IPS-15b (cell line): ENCODE measurements around the gene KIAA1549.

Source experiments
- H3K27me3 ChIP-seq: one replicate; pipeline ENCODE4 v1.6.1; 2013; ENCODE audit warnings: low read length; ENCODE audit not compliant: control insufficient read depth, insufficient read depth
- H3K36me3 ChIP-seq: one replicate; pipeline ENCODE4 v1.6.1; 2013; ENCODE audit warnings: low read length; ENCODE audit not compliant: control insufficient read depth, insufficient read depth
- H3K4me1 ChIP-seq: one replicate; pipeline ENCODE4 v1.6.1; 2013; ENCODE audit warnings: mild to moderate bottlenecking, low read length; ENCODE audit not compliant: control insufficient read depth, insufficient read depth
- H3K4me3 ChIP-seq: one replicate; pipeline ENCODE4 v1.5.1; 2013; ENCODE audit warnings: low read depth, low read length
- H3K9ac ChIP-seq: one replicate; pipeline ENCODE4 v1.6.1; 2013; ENCODE audit warnings: low read depth, mild to moderate bottlenecking, low read length
- H3K9me3 ChIP-seq: one replicate; pipeline ENCODE4 v1.6.1; 2013; ENCODE audit warnings: mild to moderate bottlenecking, low read length; ENCODE audit not compliant: control insufficient read depth, insufficient read depth

KIAA1549 gene

GRCh38 chr7:138917771-138918170 lies 63.4 kb downstream of the KIAA1549 start:
- no peaks in the 10 kb centered on the region for H3K4me1 ChIP-seq
- no peak overlapping the region for H3K4me3 ChIP-seq
- no peaks in the 10 kb centered on the region for H3K9me3 ChIP-seq
- H3K9ac ChIP-seq: no peak overlapping the region
- no peaks in the 10 kb centered on the region for H3K27me3 ChIP-seq
- peaks cover 15% of the 10 kb centered on the region for H3K36me3 ChIP-seq

GRCh38 chr7:138916731-138917130 lies 64.5 kb downstream of the KIAA1549 start:
- Histone ChIP-seq H3K4me1 (no peaks in the 10 kb centered on the region), H3K36me3 (peaks cover 15% of the 10 kb centered on the region), H3K4me3 (no peak overlapping the region), H3K9me3 (no peaks in the 10 kb centered on the region), H3K9ac (no peak overlapping the region), H3K27me3 (no peaks in the 10 kb centered on the region)

- Histone ChIP-seq H3K27me3 (no peaks in the 10 kb centered on the region), H3K4me1 (no peaks in the 10 kb centered on the region), H3K9me3 (no peaks in the 10 kb centered on the region), H3K36me3 (peaks cover 15% of the 10 kb centered on the region), H3K9ac (no peak overlapping the region), H3K4me3 (no peak overlapping the region)
Measured at GRCh38 chr7:138916275-138916674, 64.9 kb downstream of the KIAA1549 start.

- Histone ChIP-seq H3K9ac (no peak overlapping the region), H3K4me3 (no peak overlapping the region), H3K4me1 (no peaks in the 10 kb centered on the region), H3K36me3 (peaks cover 14% of the 10 kb centered on the region), H3K9me3 (no peaks in the 10 kb centered on the region), H3K27me3 (no peaks in the 10 kb centered on the region)
Measured at GRCh38 chr7:138913783-138914182, 67.4 kb downstream of the KIAA1549 start.

GRCh38 chr7:138911007-138911406 lies 70.2 kb downstream of the KIAA1549 start:
- Histone ChIP-seq H3K27me3 (no peaks in the 10 kb centered on the region), H3K4me3 (no peak overlapping the region), H3K9me3 (no peaks in the 10 kb centered on the region), H3K9ac (no peak overlapping the region), H3K4me1 (no peaks in the 10 kb centered on the region), H3K36me3 (peaks cover 4% of the 10 kb centered on the region)

- Histone ChIP-seq H3K27me3 (no peaks in the 10 kb centered on the region), H3K9me3 (no peaks in the 10 kb centered on the region), H3K36me3 (no peaks in the 10 kb centered on the region), H3K9ac (no peak overlapping the region), H3K4me3 (no peak overlapping the region), H3K4me1 (no peaks in the 10 kb centered on the region)
Measured at GRCh38 chr7:138907850-138908249, 73.3 kb downstream of the KIAA1549 start.

- Histone ChIP-seq H3K36me3 (no peaks in the 10 kb centered on the region), H3K27me3 (no peaks in the 10 kb centered on the region), H3K4me1 (no peaks in the 10 kb centered on the region), H3K9ac (no peak overlapping the region), H3K9me3 (no peaks in the 10 kb centered on the region), H3K4me3 (no peak overlapping the region)
Measured at GRCh38 chr7:138907201-138907847, 73.9 kb downstream of the KIAA1549 start.

GRCh38 chr7:138903859-138904435 lies 77.2 kb downstream of the KIAA1549 start:
- H3K4me3 ChIP-seq: no peak overlapping the region
- no peaks in the 10 kb centered on the region for H3K36me3 ChIP-seq
- no peaks in the 10 kb centered on the region for H3K27me3 ChIP-seq
- H3K9me3 ChIP-seq: no peaks in the 10 kb centered on the region
- no peaks in the 10 kb centered on the region for H3K4me1 ChIP-seq
- H3K9ac ChIP-seq: no peak overlapping the region

- Histone ChIP-seq H3K4me3 (no peak overlapping the region), H3K4me1 (no peaks in the 10 kb centered on the region), H3K36me3 (no peaks in the 10 kb centered on the region), H3K9ac (no peak overlapping the region), H3K9me3 (no peaks in the 10 kb centered on the region), H3K27me3 (no peaks in the 10 kb centered on the region)
Measured at GRCh38 chr7:138903186-138903820, 77.9 kb downstream of the KIAA1549 start.

GRCh38 chr7:138902161-138902560 lies 79.0 kb downstream of the KIAA1549 start:
- H3K4me3 ChIP-seq: no peak overlapping the region
- H3K9ac ChIP-seq: no peak overlapping the region
- no peaks in the 10 kb centered on the region for H3K4me1 ChIP-seq
- no peaks in the 10 kb centered on the region for H3K27me3 ChIP-seq
- no peaks in the 10 kb centered on the region for H3K9me3 ChIP-seq
- no peaks in the 10 kb centered on the region for H3K36me3 ChIP-seq

GRCh38 chr7:138900035-138900828 lies 81.0 kb downstream of the KIAA1549 start:
- no peaks in the 10 kb centered on the region for H3K36me3 ChIP-seq
- H3K9me3 ChIP-seq: no peaks in the 10 kb centered on the region
- no peaks in the 10 kb centered on the region for H3K27me3 ChIP-seq
- no peak overlapping the region for H3K9ac ChIP-seq
- no peaks in the 10 kb centered on the region for H3K4me1 ChIP-seq
- H3K4me3 ChIP-seq: no peak overlapping the region
